ENCODE results near the gene GNAL.
"Not testable (repeated sequence)": the region's sequence is repeated elsewhere in the genome, so short reads cannot be mapped to it uniquely, and the experiment has no call there.

Gene GNAL

GRCh38 chr18:11669948-11670275 lies 19.2 kb upstream of the GNAL start:
- no peak for DNase-seq

GRCh38 chr18:11671156-11671555 lies 17.9 kb upstream of the GNAL start:
- no peak for DNase-seq

GRCh38 chr18:11672198-11672597 lies 16.9 kb upstream of the GNAL start:
- DNase-seq, result no peak

GRCh38 chr18:11672846-11673454 lies 16.1 kb upstream of the GNAL start:
- no peak for DNase-seq

GRCh38 chr18:11673560-11673959 lies 15.5 kb upstream of the GNAL start:
- DNase-seq, result no peak

- no peak for DNase-seq
Measured at GRCh38 chr18:11674119-11674518, 14.9 kb upstream of the GNAL start.

- DNase-seq, result no peak
Measured at GRCh38 chr18:11676386-11676785, 12.7 kb upstream of the GNAL start.

GRCh38 chr18:11676867-11677266 lies 12.2 kb upstream of the GNAL start:
- no peak for DNase-seq

GRCh38 chr18:11678211-11678610 lies 10.9 kb upstream of the GNAL start:
- no peak for DNase-seq

- DNase-seq, result no peak
Measured at GRCh38 chr18:11689669-11690565, 853 bp downstream of the GNAL start.

- not testable (repeated sequence) for DNase-seq
Measured at GRCh38 chr18:11690660-11691059, 1.6 kb downstream of the GNAL start.

- no peak for DNase-seq
Measured at GRCh38 chr18:11695736-11696135, 6.7 kb downstream of the GNAL start.

GRCh38 chr18:11696451-11696850 lies 7.4 kb downstream of the GNAL start:
- DNase-seq, result no peak

GRCh38 chr18:11700876-11701275 lies 11.8 kb downstream of the GNAL start:
- DNase-seq, result no peak

GRCh38 chr18:11710578-11710977 lies 21.5 kb downstream of the GNAL start:
- no peak for DNase-seq

- DNase-seq, result no peak
Measured at GRCh38 chr18:11713756-11714155, 24.7 kb downstream of the GNAL start.

GRCh38 chr18:11714244-11714918 lies 25.3 kb downstream of the GNAL start:
- DNase-seq, result no peak

- not testable (repeated sequence) for DNase-seq
Measured at GRCh38 chr18:11716767-11717315, 27.8 kb downstream of the GNAL start.

- DNase-seq, result no peak
Measured at GRCh38 chr18:11719050-11719449, 30.0 kb downstream of the GNAL start.

GRCh38 chr18:11719621-11720020 lies 30.6 kb downstream of the GNAL start:
- no peak for DNase-seq

- DNase-seq, result no peak
Measured at GRCh38 chr18:11721720-11722119, 32.7 kb downstream of the GNAL start.

GRCh38 chr18:11724781-11725180 lies 35.7 kb downstream of the GNAL start:
- no peak for DNase-seq

- no peak for DNase-seq
Measured at GRCh38 chr18:11726556-11726955, 37.5 kb downstream of the GNAL start.

- DNase-seq, result no peak
Measured at GRCh38 chr18:11728249-11728648, 39.2 kb downstream of the GNAL start.
